ENCODE data around the gene DDX56.
"Not testable (repeated sequence)": the region's sequence is repeated elsewhere in the genome, so short reads cannot be mapped to it uniquely, and the experiment has no call there.

The DDX56 gene

DNA sequence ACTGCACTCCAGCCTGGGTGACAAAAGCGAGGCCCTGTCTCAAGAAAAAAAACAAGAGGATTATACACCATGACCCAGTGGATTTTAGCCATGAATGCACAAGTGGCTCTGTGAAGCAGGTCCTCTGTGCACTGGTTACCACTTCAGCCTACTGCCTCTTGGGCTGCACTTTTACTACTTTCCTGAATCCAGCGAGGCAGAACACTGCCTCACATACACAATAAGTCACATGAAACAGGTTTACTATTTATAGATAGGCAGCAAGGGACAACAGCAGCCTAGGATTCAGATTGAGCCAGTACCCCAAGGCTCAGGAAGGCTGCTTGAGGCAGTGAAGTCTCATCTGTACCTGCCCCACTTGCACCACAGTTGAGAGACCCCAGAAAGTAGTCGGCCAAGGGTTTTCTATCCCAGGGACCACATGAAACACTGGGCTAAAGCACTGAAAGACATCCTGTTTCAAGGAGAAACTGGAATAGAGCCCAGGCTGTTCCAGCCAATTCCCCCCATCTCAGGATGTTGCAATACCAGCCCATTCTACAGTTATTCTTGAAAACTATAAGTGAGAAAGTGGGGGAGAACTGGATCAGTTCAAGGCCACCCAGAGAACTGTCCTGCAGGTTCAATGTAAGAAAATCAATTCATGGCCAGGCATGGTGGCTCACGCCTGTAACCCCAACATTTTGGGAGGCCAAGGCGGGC is 22.4 kb upstream of the DDX56 start:
- no peak for DNase-seq

DNA sequence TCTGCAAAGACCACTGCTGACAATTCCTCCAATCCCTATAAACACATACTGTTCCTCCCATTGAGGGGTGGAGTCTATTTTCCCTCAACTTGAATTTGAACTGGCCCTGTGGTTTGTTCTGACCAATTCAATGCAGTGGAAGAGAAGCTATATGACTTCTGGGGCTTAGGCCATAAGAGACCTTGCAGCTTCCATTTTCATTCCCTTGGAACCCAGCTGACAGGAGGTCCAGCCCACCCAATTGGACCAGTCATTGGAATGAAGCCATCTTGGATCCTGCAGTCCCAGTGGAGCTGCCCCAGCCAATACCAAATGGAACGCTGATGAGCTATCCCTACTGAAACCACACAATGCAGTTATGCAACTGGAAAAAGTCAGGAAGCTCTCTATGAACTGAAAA is 17.2 kb upstream of the DDX56 start:
- DNase-seq: no peak

DNA sequence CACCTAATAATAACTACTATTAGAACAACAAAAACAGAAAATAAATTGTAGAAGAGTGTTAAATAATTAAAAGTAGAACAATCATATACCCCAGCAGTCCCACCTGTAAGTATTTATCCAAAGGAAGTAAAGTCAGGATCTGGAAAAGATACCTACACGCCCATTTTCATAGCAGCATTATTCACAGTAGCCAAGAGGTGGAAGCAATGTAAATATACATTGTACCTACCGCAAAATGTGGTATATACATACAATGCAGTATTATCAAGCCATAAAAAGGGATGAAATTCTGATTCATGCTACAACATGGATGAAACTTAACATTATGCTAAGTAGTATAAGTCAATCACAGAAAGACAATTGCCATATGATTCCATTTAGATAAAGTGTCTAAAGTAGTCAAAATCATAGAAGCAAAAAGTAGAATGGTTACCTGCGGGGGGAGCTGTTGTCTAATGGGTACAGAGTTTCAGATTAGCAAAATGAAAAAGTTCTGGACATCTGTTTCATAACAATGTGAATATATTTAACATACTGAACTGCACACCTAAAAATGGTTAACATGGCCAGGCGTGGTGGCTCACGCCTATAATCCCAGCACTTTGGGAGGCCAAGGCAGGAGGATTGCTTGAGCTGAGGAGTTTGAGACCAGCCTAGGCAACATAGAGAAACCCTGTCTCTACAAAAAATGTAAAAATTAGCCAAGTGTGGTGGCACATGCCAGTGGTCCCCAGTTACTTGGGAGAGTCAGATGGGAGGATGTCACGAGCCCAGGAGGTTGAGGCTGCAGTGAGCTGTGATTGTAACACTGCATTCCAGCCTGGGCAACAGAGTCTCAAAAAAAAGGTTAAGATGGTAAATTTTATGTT is 14.4 kb upstream of the DDX56 start:
- peak; percentile 62 for DNase-seq

DNA sequence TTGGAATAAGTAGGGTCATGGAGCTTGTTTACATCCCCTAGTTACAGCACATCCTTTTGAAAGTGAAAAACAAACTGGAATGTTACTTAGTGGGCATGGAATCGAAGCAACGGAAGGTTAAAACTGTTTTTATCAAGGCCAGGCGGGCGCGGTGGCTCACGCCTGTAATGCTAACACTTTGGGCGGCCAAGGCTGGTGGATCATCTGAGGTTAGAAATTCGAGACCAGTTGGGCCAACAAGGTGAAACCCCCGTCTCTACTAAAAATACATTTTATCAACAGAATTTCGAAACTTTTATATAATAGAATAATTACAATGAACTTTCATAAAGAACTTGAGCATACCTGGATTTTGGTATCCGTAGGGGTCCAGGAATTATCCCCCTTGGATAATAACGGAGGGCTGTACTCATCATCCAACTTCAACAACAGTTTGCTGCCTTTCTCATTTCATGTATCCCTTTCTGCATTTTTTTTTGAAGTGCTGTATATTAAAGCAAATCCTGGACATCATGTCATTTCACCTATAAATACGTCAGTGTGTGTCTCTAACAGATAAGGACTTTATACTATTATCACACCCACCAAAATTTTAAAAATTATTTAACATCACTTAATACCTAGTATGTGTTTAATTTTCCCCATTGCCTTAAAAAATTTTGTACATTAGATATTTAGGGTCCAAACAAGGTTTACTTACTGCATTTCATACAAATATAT is 9.6 kb upstream of the DDX56 start:
- DNase-seq: no peak

DNA sequence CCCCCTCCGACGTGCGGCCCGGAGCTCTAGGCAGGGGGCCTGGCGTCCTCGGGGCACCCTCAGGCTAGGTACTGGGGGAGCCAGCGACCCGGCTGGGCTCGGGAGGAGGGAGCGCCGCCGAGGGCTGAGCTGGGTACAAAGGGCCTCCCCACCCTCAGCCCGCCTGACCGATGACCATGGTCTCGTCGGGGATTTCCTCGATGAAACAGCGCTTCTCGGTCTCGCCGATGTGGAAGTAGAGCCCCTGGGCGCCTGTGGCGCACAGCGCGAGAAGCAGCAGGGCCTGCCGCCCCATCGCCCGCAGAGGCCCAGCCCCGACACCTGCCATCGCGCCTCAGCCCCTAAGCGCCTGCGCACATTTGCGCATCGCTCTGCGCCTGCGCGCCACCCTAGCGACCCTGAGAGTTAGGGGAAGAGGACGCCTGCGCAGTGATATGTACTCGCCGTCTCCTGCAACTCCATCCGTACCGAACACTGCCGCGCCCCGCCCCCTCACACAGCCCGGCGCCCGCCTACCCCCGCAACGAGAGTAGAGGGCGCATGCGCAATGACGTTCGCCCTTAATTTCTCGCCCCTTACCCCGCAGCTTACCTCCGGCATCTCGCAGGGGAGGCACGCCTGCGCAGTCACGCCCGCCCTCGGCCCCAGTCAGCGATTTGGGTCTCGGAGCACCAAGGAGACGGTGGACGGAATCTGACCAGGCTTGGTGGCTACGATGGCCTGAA is 8.3 kb upstream of the DDX56 start, which contains the start of gene TMED4:
TSS of gene TMED4 (minus strand) at position 353 of the 725 bp plus-strand sequence. CDS start at position 328, 25 bp downstream.
- DNase-seq: peak; percentile 99

DNA sequence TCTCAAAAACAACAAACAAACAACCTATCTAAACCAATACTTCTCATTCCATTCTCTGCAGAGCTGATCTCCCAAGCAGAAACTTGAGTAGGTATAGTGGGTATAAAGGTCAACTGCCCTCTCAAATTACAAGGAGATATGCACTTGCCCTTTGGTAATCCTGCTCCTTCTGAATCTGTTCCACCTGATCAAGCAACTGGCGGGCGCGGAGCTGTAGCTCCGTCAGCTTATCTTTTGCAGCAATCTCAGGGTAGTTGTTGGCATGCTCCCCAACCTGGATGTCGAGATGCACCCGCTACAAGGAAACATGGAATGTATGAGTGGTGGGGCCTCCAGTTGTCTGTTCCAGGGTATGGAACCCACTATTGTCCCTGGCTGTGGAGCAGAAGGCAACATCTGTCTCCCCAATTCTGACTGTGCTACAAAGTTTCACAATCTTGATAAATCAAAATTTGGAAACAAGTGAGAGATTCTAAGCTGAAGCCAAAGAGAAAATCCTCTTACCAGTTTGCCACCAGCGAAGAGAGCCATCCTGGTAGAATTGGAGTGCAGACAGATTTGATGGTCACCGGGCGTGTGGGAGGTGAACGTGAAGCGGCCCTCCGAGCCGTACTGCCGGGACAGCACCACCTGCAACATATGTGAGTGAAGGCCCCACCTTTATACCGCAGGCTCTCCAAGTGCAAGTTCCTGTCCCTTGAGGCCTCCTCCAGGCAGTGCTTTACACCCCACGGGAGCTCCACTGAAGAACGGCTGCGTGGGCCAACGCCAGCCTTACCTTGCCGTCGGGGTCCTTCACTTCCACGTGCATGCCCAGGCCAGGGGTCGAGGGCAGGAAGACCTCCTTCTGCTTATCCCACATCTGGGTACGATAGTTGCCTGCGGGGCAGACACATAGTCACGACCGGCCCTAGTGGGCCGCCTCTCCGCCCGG is 7.5 kb upstream of the DDX56 start:
- peak; percentile 9 for DNase-seq

DNA sequence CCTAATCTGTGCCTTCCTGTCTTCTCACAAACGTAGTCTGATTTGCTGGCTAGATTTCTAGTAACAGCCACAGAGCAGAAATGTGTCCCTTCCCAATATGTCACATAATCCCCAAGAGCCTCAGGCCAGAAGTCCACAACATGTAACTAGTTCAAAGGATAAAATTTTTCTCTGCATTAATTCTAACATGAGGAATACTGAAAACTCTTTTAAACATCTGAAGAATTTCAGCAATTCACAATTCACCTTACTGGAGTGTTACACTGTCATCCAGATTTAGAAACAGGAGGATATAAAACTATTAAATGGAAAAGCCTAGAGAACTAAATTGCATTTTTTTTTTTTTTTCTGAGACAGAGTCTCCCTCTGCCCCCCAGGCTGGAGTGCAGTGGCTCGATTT is 2.5 kb upstream of the DDX56 start:
- no peak for DNase-seq

DNA sequence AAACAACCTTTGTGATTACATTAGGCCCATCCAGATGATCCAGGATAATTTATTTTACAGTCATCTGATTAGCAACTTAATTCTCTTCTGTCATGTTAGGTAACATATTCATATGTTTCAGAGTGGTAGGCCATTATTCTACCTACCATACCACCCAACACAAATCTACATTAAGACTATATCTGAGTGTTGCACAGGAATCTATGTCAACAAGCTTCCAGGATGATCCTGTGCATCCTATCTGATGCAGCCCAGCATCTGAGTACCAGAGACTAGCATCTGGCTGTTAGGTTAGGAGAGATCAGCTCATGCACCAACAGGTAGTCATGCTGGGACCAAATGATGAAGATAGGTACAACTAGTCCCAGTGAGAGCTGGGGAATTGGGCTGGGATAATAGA is 1.3 kb upstream of the DDX56 start:
- DNase-seq: no peak

DNA sequence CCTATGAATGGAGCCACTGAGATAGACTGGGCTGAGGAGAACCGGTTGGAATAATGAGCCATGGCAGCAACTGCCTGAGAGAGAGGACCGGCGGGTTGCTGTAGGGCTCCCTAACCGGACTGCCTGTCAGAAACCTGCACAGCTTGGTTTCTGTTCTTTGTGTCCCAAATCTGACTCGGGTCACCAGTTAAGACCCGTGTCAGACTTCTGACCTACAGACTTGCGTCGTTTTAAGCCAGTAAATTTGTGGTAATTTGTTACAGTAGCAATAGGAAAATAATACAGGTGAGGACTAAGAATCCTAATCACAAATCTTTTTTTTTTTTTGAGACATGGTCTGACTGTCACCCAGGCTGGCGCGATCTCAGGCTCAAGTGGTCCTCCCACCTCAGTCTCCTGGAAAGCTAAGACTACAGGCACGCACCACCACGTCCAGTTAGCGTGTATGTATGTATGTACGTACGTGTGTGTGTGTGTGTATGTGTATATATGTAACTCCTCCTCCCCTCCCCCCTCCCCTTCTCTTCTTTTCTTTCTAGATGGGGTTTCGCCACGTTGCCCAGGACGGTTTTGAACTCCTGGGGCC is 672 bp upstream of the DDX56 start:
- no peak for DNase-seq

DNA sequence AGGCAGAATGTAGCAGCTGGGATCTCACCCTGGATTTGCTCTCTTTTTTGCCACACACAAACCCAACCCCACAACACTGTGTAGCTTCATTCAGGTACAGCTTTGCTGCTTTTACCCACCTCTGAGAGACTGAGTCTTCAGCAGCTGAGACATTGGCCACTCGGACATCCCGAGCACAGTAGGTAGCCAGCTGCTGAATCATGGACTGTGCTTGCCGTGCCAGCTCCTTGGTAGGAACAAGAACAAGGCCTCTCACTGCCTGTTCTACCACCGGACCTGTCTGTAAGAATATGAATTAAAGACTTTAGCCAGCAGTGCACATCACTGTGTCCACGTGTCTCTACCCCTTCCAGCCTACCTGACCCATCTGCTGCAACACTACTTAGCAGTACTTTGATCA is 937 bp downstream of the DDX56 start:
- no peak for DNase-seq

DNA sequence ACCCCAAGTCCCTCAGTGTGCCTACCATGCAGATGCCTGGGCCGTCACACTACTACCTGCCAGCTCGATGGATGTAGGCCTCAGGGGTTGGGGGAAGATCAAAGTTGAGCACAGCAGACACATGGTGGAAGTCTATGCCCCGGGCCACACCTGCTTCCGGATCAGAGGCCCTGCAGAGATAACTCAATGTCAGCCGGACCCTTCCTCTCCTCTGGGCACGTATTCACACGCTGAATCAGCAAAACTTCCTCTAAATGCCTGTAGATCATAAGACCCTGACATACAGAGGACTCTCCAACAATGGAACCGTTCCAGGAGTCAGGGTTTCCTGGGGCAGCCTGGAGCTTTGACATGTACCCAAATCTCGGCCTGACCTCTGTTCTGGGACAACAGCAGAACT is 3.7 kb downstream of the DDX56 start:
- DNase-seq: no peak

DNA sequence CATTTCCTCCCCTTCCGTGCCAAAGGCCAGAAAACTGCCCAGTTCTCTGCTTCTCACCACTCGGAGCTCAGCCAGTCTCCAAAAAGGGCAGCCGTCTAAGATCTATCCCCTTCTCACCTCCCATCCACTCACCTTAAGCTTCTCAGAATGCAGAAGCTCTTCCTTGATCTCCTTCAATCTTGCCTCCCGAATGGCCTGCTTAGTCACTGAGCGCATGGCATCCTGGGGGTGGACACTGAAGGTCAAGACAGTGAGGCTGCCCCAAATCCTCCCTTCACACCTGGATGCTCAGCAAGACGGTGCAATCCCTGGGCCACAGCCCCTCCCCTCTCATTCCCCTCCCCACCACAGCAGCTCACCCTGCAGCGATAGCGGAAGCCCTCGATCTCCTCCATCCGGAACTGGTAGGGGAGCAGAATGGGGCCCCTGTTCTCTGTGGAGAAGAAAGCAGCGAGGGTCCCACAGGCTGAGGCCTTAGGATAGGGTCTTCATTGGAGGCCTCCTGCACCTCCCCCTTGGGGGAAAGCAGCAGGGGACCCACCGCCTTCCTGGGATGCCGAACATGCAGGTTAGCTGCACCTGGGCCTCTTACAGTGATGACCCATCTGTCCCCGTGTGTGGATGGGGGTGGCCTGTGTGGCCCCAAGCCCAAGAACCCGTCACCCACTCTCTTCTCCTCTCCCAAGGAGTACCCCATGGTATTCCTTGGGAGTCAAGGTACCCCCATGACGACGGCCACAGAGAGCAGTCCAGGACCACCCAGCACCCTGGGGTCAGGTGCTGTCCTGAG is 4.7 kb downstream of the DDX56 start:
- DNase-seq: no peak

DNA sequence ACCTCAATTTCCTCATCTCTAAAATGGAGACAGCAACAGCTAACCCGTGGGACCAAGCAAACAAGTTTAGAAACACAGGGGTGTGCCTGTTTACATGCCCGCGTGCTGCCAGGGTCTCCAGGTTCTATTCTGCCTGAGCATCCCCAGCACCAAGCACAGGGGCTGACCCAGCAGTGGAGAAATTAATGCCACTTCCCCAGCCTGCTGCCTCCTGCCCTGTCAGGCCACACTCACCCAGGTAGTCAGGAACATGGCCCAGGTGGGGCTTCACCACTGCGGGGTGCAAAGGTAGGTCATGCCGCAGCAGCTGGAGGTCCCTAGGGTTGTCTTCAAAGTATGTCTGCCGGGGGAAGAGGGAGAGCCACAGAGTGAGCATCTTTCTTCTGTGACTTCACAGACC is 5.8 kb downstream of the DDX56 start:
- DNase-seq: no peak

DNA sequence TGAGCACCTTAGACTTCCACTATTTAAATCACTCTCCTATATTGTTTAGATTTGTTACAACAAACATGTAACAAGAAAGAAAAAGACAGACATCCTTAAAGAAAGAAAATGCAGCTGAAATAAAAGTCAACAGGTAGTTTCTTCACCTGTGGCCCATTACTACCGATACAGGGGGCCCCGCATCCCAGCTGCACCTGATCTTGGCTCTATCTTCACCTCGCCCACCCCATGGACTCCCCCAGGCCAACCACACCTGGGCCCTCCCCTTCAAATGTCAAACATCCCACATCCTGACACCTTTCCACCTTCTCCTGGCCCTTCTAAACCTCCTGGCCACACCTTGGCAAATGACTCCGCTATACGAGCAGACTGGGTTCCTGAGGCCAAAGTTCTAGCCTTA is 7.0 kb downstream of the DDX56 start:
- no peak for DNase-seq

DNA sequence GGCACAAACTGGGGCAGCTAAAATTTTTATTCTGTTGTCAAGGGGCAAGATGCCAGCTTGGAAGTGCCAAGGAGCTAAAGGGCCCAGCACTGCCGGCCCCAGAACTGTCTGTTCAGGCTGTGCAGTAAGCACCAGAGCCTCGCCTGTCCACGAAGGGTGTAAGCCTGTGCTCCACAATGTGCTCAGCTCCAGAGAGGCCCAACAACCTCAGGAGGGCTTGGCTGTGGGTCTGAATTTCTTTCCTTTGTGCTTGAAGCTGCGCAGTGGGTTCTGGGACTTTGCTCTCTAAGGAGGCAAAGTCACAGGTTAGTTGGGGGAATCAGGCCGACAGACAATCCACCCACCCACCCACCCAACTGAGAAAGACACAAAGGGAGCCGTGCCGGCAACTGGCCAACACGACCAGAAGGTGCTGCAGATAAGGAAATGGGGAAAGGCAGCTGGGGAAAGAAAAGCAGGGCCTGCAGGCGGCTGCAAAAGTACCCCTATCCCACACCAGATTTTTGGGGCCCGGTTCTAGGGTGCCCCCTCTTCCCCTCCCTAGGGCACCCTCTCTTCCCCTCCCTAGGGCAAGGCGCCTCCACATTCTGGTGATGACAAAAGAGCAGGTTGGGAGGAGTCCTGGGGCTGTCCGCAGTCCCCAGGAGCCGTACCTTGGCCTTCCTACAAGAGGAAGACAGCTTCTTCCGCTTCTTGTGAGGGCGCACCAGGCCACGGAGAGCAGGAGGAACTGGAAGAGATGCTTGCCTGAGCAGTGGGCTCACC is 7.7 kb downstream of the DDX56 start:
- DNase-seq: no peak

DNA sequence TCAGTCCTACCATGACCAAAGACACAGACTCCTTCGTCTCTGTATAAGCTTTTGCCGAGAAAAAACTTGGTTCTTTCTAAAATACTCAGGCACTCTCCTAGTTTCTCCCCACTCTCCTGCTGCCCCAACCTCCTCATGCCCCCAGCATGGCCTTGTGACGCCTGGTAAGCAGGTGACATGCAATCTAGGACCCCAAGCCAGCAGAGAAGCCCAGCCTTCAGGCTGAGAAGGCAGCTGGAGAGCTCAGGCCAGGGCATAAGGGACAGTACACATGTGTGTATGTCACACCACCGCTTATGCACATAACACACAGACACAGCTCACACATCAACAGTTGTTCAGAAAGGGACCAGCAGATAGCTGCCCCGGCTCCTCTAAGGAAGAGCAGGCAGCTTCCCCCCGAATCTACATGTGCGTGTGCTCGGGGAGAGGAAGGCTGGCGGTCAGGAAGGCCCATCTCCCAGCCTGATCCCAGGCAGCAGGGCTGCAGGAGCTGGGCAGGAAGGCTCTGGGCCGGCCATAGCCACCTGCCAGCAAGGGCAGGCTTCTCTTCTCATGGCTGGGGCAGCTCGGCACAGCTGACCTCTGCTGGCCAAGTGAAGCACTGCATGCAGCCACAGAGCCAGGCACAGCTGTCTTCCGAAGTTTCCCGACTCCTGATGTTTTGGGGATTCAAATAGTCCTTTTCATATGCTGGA is 8.5 kb downstream of the DDX56 start:
- peak; percentile 65 for DNase-seq

DNA sequence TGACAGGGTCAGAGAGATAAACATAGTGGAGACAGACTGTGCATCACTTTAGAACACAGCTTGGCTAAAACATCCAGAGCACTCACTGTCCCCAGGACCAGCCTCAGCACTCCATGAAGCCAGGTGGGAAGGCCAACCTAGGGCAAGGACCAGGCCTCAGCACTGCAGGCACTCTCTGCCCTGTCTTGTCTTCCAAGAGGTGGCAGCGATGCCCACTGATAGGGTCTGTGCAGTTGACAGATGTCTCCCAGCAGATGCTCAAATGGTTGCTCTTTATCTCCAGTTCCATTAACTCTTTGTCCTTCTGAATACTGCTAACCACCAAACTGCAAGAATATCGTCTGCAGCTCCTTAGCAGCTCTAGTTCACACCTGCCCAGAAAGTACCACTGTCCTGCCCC is 9.1 kb downstream of the DDX56 start:
- DNase-seq: no peak

DNA sequence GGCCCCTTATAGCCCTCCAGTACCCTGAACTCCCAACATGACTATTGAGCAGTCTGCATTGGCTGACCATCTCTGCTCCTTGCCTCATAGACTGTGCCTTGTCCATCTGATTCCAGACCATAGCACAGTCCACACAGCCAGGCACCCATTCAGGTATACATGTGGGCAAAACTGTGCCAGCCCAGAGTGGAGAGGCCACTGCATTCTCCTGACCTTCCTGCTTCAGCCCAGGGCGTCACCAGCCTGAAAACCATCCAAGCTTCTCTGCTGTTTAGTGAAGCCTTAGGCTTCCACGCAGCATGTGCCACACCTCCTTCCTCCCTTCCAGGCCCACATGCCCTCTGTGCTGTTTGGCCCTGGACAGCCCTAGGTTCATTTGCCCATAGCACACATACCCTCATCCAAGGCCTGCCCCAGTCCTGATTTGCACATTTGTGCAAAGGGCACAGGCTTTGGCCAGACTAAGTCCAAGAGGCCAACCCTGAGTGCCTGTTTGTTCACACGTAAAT is 10.5 kb downstream of the DDX56 start:
- no peak for DNase-seq

DNA sequence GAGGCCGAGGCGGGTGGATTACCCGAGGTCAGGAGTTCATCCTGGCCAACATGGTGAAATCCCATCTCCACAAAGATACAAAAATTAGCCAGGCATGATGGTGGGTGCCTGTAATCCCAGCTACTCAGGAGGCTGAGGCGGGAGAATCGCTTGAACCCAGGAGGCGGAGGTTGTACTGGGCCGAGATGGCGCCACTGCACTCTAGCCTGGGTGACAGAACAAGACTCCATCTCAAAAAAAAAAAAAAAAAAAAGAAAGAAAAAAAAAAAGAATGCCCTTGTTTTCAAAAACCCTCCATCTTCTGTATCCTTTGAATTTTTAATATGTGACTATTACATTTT is 11.1 kb downstream of the DDX56 start:
- DNase-seq: not testable (repeated sequence)

All from EL (cell line).